Globus pallidus (tissue), 1 donor: ENCODE data around the gene FABP3.

Experiments used
- DNase-seq: peaks from one replicate; pipeline ENCODE4 v3.0.0-alpha.2; 2015; ENCODE audit warnings: low spot score

Gene FABP3

DNA sequence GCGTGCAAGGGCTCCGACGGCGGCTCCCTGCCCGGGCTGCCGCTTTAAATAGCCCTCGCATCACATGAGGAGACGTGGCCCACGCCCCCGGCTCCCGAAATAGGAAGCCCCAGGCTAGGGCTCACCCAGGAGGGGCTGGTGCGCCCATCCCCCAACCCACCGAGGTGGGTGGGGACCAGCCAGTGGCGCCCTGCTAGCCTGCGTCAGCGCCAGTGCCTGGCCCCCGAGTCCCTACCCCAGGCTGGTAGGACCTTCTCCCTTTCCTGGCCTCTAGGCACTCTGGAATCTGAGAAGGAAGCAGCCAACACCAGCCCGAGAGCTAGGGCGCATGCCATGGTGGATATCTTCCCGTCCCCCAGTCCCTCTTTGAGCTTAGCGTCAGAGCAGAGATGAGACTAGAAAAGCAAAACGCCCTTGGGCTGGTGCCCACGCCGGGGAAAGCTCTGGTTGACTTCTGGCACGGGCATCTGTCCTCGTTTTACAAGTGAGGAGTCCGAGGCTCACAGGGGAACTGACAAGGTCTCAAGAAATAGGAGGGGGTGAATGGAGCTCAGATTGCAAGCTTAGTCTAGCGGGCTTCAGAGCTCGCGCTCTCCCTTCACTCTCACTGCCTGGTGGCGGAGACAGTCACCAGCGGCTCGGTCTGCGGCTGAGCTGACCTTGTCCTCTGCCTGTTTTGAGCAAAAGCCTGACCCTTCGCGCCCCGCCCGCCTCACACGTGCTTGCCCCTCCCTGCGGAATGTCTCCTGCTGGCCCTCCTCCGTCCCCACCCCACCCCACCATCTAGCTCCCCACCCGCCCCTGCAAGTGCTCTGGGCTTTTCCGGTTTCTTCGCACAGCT lies at the start of gene FABP3:
FABP3 (minus strand) TSS at position 21 of the 841 bp plus-strand sequence. CDS start 62 bp downstream, outside the sequence.
- DNase-seq = peak; percentile 68

DNA sequence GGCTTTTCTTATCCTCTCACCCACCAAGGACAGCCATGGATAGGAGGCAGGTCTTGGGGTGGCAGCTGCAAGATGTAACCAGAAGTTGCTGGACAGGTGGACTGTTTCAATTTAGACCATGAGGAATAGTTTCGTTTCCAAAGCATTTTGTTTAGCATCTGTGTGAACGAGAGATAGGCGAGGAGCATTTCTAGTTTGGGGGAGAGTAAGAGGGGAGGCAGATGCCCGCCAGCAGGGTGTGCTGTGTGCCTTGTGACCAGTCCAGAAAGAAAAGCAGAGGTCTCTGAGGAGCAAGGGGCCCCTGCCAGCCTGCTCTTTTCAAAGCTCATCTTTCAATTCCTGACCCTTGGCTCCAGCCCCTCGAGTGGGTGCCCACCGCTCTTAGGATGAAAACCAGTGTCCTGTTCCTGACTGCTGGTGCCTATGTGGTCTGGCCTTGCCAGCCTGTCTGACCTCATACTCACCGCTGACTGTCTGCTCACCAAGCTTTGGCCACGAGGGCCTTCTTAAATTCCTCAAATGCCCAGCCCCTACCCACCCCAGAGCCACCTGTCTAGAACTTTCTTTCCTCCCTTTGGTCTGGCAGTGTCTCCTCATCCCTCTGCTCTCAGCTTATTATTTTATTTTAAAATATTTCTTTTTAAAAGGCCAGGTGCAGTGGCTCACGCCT lies 48.6 kb upstream of the FABP3 start:
- DNase-seq = no peak

DNA sequence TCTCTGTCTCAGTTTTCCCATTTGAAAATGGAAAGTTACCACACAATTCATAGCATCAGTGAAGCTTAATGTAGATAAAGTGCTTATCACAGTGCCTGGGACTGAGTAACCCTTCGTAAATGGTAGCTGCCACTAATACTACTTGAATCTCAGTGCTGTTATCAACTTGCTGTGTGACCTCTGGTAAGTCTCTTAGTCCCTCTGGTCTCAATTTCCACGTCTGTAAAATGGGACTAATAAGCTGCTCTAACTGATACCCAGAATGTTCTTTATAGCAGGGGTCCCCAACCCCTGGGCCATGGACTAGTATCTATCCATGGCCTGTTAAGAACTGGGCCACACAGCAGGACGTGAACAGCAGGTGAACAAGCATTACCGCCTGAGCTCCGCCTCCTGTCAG lies 47.8 kb upstream of the FABP3 start:
- no peak for DNase-seq

DNA sequence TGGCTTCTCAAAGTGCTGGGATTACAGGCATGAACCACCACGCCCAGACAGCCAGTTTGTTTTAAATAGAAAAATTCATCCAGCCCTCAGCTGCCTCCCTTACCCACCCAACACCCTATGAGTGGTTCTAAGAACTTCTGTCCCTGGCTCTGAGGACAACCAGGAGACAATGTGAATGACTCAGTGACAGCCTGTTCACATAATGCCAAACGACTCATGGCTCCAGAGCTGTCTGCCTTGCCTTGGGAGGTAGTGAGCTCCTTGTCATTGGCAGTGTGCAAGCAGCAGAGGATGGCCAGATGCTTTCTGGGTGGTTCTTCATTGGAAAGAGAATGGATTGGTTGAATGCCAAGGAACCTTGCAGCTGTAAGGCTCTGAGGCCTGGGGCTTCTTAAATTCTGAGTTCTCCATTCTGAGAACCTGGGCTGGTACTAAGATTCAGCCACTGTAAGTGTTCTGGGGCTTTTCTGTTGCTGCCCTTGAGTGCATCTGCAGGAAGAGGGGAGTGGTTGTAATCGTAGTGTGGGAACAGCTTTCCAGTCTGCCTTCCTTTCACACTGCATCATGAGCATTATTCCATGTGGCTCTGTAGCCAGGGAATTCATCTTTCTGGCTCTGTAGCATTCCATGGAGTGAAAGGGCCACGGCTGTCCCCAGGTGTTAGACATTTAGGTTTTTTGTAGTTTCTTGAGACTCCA lies 45.9 kb upstream of the FABP3 start:
- no peak for DNase-seq

DNA sequence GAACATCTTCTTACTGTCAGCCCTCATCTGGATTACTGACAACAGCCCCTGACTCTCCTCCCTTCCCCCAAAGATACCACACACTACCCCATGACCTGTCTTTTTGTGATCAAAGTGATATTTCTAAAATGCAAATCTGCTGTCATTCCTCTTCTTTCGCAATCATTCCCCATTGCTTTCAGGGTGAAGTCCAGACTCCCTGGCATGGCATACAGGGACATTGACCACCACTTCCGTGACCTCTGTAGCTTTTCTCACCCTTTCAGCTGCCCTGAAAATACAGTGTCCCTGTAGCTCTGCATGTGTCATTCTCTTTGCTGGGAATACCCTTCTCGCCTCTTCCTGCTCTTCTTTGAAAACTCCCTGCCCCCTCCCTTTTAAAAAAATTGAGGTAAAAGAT lies 44.3 kb upstream of the FABP3 start:
- DNase-seq = no peak

DNA sequence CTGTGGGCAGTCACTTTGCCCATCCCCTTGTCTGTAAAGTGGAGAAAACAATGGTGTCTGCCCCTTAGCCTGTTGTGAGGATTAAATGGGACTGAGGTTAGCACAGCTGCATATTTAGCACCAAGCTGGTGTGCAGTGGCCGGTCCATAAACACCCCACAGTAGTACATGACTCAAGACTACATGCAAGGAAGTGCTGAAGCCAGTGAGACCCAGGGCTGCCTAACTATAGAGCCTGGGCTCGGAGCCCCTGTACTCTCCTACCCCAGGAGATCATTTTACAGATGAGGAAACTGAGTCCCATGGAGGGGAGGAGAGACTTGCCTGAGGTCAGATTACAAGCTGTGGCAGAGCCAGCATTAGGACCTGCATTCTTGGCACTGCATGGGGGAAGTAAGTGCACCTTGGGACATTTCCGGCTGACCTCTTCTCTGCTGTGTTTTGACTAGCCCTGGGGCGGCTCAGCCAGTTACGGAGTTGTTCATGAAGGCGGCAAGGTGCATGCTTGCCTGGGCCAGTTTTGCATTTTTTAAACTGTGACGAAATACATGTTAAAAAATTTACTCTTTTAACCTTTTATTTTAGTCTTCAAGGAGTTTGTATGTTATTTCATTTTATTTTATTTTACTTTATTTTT lies 43.3 kb upstream of the FABP3 start:
- no peak for DNase-seq

DNA sequence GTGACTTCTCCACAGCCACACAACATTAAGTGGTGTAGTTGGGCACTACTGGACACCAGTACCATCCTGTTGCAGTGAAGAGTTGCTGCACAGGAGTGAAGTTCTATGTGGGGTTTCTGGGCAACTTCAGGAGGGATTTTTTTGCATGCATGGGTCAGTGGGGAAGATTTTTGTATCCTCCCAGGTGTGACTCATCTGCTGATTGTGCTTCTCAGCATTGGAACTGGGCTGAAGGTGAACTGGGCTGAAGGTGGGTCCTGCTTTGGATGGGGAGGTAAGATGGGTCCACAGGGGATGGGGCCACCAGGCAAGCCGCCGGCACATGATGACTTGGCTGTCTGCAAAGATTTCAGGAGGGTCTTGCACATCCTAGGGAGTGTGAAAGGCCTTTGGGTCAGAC lies 42.8 kb upstream of the FABP3 start:
- DNase-seq = no peak

DNA sequence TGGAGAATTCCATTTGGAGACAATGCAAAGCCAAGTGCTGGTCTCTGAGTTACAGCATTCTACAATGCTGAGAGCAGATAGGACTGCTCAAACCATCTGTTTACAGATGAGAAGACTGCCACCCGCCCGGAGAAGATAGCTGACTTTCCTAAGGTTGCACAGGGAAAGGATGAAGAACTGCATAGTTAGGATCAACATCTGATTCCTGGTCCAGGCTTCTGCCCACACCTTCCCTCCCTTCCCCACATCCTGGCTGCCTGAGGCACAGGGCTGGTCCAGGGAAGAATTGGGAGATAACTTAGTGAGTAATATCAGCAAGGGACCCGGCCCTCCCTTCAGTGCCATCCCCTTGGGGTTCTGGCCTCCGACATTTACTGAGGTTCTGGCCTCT lies 42.1 kb upstream of the FABP3 start:
- no peak for DNase-seq

DNA sequence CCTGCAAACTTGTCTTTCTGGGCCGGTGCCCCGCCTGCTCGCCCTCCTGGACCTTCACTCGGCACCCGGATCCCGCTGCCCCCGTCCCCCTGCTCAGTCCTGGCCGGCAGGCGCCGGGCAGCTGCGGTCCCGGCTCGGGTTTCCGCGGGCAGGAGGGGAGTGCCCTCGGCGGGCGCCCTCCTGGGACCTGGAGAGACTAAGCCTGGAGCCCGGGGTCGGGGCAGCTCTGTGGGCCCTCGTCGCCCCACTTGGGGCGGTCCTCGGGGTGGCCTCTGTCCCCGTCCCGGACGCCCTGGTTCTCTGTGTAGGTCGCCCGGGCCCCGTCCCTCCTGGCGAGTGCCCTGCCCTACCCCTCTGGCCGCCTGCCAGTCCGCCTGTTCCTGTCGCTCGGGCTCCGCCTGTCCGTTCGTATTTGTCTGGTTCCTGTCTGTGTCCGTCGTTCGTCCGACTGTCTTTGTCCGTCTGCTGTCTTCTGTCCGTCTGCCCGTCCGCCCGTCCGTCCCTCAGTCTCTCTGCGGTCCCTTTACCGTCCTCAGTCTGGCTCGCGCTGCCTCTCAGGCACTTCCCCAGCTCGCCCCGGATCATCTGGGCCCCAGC lies 40.6 kb upstream of the FABP3 start:
- DNase-seq = no peak

DNA sequence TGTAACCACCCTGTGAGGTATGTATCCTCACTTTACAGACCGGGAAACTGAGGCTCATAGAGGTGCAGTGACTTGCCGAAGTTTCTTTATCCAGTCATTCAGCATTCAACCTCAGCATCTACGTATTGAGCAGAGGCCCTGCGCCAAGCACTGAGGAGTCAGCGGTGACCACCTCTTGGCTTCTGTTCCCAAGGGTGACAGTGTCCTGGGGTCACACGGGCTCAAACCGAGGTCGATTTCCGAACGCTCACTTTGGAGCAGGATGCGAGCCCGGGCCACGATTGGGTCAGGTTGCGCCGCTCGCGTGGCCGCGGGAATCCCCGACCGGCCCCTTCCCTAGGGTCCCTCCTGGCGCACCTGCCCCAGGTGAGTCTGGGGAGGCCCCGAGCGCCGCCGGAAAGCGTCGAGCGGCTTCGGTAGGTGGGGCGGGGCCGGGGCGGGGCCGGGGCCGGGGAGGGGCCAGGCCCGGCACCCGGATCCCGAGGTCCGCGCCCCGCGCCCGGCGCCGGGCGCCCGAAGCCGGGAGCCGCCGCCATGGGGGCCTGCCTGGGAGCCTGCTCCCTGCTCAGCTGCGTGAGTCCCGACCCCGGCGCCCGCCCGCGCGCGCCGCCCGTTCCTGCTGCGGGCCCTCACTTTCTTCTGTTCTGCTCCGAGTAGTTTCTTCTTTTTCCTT lies 40.0 kb upstream of the FABP3 start, which contains the start of gene SERINC2:
SERINC2 (plus strand) TSS at position 482 of the 673 bp plus-strand sequence; CDS start at position 535, 53 bp downstream.
- no peak for DNase-seq

DNA sequence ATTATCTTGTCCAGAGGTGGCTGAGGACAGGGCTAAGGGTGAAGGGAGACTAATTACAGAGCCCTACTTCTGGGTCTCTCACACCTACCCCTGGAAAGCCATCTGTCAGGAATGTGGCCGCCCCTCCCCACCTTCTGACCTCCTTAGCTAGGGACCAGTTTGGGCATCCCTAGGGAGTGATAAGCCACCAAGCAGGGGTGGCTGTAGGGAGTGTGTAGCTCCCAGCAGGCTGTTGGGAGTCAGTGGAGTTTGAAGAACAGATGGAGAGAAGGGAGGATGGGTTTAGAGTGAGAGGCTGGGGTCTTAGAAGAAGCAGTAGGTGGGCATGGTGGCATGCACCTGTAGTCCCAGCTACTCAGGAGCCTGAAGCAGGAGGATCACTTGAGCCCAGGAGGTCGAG lies 39.3 kb upstream of the FABP3 start:
- DNase-seq = no peak

DNA sequence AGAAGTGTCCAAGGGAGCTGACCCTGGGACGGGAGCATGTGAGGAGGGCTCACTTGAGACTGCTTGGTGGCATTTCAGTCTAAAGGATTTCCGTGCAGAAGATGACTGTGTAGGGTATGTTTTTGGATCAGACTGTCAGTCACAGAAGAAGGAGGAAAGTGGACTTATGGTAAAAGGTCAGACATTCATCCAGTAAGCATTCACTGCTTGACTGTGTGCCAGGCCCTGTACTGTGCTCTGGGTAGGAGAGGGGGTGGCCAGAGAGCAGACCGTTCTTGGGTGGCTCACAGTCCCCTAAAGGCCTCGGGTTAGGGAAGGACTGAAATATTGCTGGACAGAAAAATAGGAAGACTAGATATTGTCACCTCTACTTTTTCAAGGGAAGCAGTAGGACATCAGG lies 38.0 kb upstream of the FABP3 start:
- DNase-seq = no peak

DNA sequence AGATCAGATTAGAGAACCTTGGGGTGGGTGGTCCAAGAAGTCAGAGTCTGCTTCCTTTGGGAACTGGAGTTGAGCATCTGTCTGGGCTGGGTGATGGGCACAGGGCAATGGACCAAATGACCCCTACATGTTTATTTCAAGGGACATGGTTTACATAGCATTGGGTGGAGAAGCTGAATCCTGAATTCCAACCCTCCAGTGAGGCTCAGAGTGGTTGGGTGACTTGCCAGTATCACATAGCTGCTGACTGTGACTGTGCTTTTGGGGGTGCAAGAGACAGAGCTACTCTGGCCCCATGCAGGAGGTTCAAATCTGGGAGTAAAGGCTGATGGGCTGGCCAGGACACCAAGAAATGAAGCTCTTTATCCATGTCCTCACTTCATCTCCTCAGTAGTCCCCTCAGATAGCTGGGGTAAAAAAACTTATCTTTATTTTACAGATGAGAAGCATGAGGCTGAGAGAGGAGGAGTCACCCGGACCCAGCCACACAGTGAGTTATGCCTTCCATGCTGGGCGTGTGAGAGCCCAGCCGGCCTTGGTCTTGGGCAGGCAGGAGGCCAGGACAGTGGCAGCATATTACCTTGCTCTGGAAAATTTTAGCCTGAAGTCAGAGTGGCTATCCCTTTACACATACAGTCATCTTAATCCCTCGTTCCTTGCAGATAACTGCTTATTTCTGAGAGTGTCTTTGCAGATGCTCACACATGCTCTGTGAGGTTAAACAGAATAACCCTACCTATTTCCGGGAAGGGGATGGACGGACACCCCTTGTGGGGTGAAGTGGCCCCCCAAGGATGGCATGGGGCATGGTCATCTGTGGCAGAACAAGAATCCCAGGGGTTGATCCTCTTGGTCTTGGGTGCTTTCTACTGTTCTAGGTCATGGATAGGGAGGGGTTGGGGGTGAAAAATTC lies 37.3 kb upstream of the FABP3 start:
- DNase-seq = no peak

DNA sequence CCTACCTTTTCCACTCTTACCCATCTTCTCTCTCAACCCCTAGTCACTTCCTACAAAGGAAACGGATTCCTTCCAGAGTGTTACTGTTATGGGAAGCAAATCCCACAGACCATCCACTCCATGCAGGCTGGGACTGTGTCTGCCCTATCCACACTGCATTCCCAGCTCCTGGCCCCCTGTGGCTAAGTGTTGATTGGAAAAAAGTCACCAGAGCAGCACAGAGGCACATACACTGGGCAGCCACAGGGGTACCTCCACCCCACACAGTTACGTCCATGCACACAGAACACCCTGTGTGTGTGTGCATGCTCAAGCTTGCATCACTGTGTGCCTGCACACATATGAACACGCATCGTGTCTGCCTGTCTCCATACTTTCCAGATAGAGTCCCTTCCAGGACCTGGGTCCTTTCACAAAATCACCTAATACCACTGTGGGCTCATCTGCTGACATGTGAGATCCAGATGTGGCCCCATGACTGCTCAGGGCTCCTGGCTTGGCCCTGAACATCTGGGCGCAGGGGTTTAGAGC lies 36.0 kb upstream of the FABP3 start:
- DNase-seq = no peak

DNA sequence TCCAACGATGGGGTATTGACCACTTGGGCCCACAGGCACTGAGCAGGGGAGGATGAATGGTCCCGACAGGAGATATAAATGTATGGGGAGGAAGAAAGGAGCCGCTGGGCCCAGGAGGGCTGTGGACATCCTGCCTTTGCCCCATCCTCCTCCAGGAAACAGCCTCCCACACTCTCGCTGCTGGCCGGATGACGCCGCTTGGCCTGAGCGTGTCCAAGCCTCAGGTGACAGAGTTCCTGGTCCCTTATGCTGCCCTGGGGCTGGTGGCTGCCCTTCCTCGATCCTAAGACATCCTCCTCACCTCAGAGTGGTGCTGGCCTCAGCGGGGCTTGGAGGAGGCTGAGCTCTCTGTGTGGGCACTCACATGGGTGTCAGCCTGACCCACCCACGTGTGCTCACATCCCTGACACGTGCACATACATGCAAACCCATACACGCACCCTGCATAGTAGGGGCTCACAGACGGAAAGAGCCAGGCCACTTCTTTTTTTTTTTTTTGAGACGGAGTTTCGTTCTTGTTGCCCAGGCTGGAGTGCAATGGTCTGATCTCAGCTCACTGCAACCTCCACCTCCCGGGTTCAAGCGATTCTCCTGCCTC lies 34.3 kb upstream of the FABP3 start:
- no peak for DNase-seq

DNA sequence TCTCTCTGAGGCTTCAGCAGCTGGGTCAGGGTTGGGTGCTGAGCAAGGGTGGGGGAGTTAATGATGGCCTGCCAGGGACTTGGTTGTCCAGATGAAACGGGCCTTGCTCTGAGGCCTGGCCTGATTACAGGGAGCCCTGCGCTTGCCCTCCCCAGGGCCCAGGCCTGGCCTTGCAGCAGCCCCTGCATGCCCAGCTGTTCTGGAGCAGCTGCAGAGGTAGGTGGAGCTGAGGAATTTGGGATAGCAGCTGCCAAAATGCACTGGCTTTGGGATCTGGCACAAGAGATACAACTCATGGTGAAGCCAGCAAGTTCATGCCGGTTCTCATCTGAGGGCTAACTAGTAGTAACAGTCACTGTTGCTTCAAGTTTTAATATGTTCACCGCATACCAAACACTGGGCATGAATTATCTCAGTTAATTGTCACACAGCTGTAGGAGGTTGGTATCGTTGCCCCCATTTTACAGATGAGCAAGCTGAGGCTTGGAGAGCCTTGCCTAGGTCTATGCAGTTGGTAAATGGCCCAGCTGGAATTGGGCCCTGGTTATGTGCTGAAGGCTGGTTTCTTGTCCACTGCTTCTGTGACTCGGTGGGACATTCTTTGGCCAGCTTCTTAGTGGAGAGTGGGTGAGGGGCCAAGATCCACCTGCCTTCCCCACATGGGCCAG lies 32.8 kb upstream of the FABP3 start:
- DNase-seq = no peak

DNA sequence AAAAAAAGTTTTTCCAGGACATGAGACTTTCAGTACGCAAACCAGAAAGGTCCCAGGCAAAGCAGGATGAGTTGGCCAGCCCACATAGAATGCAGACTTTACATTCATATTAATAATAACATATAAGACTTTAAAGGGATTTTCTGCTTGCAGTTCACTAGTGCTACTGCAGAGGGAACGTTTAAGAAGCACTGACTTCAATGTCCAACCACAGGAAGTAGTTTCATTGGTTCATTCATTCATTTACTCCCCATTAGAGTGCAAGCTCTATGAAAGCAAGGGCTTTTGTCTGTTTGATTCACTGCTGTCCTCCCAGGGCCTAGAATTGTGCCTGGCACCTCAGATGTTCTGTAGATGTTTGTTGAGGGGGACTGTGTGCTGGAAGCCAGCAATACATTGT lies 28.4 kb upstream of the FABP3 start:
- DNase-seq = no peak

DNA sequence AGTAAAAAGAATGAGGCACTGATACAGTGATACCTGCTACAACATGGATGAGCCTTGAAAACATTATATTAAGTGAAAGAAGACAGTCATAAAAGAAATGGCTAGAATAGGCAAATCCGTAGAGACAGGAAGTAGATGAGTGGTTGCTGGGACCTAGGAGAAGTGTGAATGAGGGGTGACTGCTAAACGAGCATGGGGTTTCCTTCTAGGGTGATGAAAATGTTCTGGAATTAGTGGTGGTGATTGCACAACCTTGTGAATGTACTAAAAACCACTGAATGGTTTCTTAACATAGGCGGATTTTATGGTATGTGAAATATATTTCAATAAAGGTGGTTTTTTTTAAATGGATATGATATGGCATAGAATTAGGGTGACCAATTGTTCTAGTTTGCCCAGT lies 27.5 kb upstream of the FABP3 start:
- no peak for DNase-seq

DNA sequence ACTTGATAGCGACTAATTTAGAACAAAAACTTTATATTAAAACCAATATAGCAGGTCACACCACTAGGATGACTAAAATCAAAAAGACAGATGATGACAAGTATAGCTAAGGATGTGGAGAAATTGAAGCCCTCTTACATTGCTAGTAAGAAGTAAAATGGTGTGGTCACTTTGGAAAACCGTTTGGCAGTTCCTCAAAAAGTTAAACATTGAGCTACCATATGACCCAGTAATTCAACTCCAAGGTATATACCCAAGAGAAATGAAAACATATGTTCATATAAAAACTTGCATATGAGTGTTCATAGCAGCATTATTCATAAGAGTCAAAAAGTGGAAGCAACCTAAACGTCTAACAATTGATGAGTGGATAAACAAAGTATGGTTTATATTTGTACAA lies 27.1 kb upstream of the FABP3 start:
- DNase-seq = no peak
